ENCODE measurements around the gene MAGI1. TPM values are rescaled to one million over a fixed set of nuclear protein-coding genes. Genes with fewer than 3 reads are reported as not detected.

Gene MAGI1
- total and polyA plus RNA-seq, 5 donors, result 15.8 to 38.3 (median 32.8) TPM

- Histone ChIP-seq H3K27ac (ENCODE audit: low read length) (no peak overlapping the region), H3K9me3 (ENCODE audit: control insufficient read depth, low read length) (no peaks in the 10 kb centered on the region), H3K4me3 (ENCODE audit: low read length) (no peak overlapping the region), H3K4me1 (ENCODE audit: control insufficient read depth, insufficient read depth, low read length) (no peaks in the 10 kb centered on the region), H3K27me3 (ENCODE audit: control insufficient read depth, insufficient read depth) (no peaks in the 10 kb centered on the region)
- DNase-seq (no peak), ATAC-seq (no peak)
- WGBS, result 96% methylated on average over 2 of the region's 2 CpGs
- intact Hi-C loops (cut with DNase I), result no loop called here
Measured at GRCh38 chr3:65377637-65378036, 661.1 kb downstream of the MAGI1 start.

GRCh38 chr3:65376426-65376825 is 662.3 kb downstream of the MAGI1 start:
- intact Hi-C loops (cut with DNase I), result no loop called here
- H3K4me3 ChIP-seq (ENCODE audit: low read length), result no peak overlapping the region
- WGBS, result 94% methylated on average over 2 of the region's 2 CpGs

GRCh38 chr3:65371053-65371452 is 667.7 kb downstream of the MAGI1 start:
- no peaks in the 10 kb centered on the region for H3K9me3 ChIP-seq (ENCODE audit: control insufficient read depth, low read length)
- no peaks in the 10 kb centered on the region for H3K4me1 ChIP-seq (ENCODE audit: control insufficient read depth, insufficient read depth, low read length)
- 94% methylated on average over 4 of the region's 4 CpGs for WGBS
- no peak overlapping the region for H3K27ac ChIP-seq (ENCODE audit: low read length)
- DNase-seq (no peak), ATAC-seq (no peak)
- H3K4me3 ChIP-seq (ENCODE audit: low read length), result no peak overlapping the region
- no peaks in the 10 kb centered on the region for H3K27me3 ChIP-seq (ENCODE audit: control insufficient read depth, insufficient read depth)
- intact Hi-C loops (cut with DNase I), result no loop called here

More at GRCh38 chr3:65376426-65376825, 662.3 kb downstream of the MAGI1 start:
- Histone ChIP-seq H3K9me3 (ENCODE audit: control insufficient read depth, low read length) (no peaks in the 10 kb centered on the region), H3K27me3 (ENCODE audit: control insufficient read depth, insufficient read depth) (no peaks in the 10 kb centered on the region), H3K4me1 (ENCODE audit: control insufficient read depth, insufficient read depth, low read length) (no peaks in the 10 kb centered on the region), H3K27ac (ENCODE audit: low read length) (no peak overlapping the region)
- DNase-seq, result no peak
- no peak for ATAC-seq

- ATAC-seq (no peak), DNase-seq (no peak)
- H3K4me3 ChIP-seq (ENCODE audit: low read length), result no peak overlapping the region
- intact Hi-C loops (cut with DNase I), result no loop called here
- no peaks in the 10 kb centered on the region for H3K4me1 ChIP-seq (ENCODE audit: control insufficient read depth, insufficient read depth, low read length)
- H3K9me3 ChIP-seq (ENCODE audit: control insufficient read depth, low read length), result no peaks in the 10 kb centered on the region
- no peaks in the 10 kb centered on the region for H3K27me3 ChIP-seq (ENCODE audit: control insufficient read depth, insufficient read depth)
- no peak overlapping the region for H3K27ac ChIP-seq (ENCODE audit: low read length)
Measured at GRCh38 chr3:65368866-65369265, 669.9 kb downstream of the MAGI1 start.

GRCh38 chr3:65362688-65363087 is 676.0 kb downstream of the MAGI1 start:
- H3K4me1 ChIP-seq (ENCODE audit: control insufficient read depth, insufficient read depth, low read length), result no peaks in the 10 kb centered on the region
- DNase-seq (no peak), ATAC-seq (no peak)
- 95% methylated on average over 1 of the region's 1 CpG for WGBS
- no peaks in the 10 kb centered on the region for H3K27me3 ChIP-seq (ENCODE audit: control insufficient read depth, insufficient read depth)
- no peaks in the 10 kb centered on the region for H3K9me3 ChIP-seq (ENCODE audit: control insufficient read depth, low read length)
- no peak overlapping the region for H3K4me3 ChIP-seq (ENCODE audit: low read length)
- intact Hi-C loops (cut with DNase I), result no loop called here
- no peak overlapping the region for H3K27ac ChIP-seq (ENCODE audit: low read length)

GRCh38 chr3:65361448-65361847 is 677.3 kb downstream of the MAGI1 start:
- intact Hi-C loops (cut with DNase I), result no loop called here

GRCh38 chr3:65356331-65357248 is 682.1 kb downstream of the MAGI1 start:
- H3K4me1 ChIP-seq (ENCODE audit: control insufficient read depth, insufficient read depth, low read length), result no peaks in the 10 kb centered on the region
- ATAC-seq (peak; percentile 45 to 60), DNase-seq (peak; percentile 15 to 56 (median 43))
- WGBS, result 47% methylated on average over 74 of the region's 74 CpGs
- intact Hi-C loops (cut with DNase I), result no loop called here
- no peaks in the 10 kb centered on the region for H3K9me3 ChIP-seq (ENCODE audit: control insufficient read depth, low read length)
- H3K4me3 ChIP-seq (ENCODE audit: low read length), result peak overlapping the region; percentile 0
- no peaks in the 10 kb centered on the region for H3K27me3 ChIP-seq (ENCODE audit: control insufficient read depth, insufficient read depth)
- H3K27ac ChIP-seq (ENCODE audit: low read length), result no peak overlapping the region

More at GRCh38 chr3:65361448-65361847, 677.3 kb downstream of the MAGI1 start:
- H3K27me3 ChIP-seq (ENCODE audit: control insufficient read depth, insufficient read depth), result no peaks in the 10 kb centered on the region
- H3K4me1 ChIP-seq (ENCODE audit: control insufficient read depth, insufficient read depth, low read length), result no peaks in the 10 kb centered on the region
- 89% methylated on average over 2 of the region's 2 CpGs for WGBS
- DNase-seq (no peak), ATAC-seq (no peak)
- no peak overlapping the region for H3K4me3 ChIP-seq (ENCODE audit: low read length)
- no peak overlapping the region for H3K27ac ChIP-seq (ENCODE audit: low read length)
- H3K9me3 ChIP-seq (ENCODE audit: control insufficient read depth, low read length), result no peaks in the 10 kb centered on the region

GRCh38 chr3:65354880-65355279 is 683.8 kb downstream of the MAGI1 start:
- 86% methylated on average over 4 of the region's 4 CpGs for WGBS
- intact Hi-C loops (cut with DNase I), result no loop called here
- no peak for DNase-seq
- Histone ChIP-seq H3K4me1 (ENCODE audit: control insufficient read depth, insufficient read depth, low read length) (no peaks in the 10 kb centered on the region), H3K27me3 (ENCODE audit: control insufficient read depth, insufficient read depth) (no peaks in the 10 kb centered on the region), H3K27ac (ENCODE audit: low read length) (no peak overlapping the region), H3K4me3 (ENCODE audit: low read length) (no peak overlapping the region), H3K9me3 (ENCODE audit: control insufficient read depth, low read length) (no peaks in the 10 kb centered on the region)
- ATAC-seq, result no peak

- intact Hi-C loops (cut with DNase I), result no loop called here
- Histone ChIP-seq H3K4me3 (ENCODE audit: low read length) (no peak overlapping the region), H3K27ac (ENCODE audit: low read length) (no peak overlapping the region), H3K4me1 (ENCODE audit: control insufficient read depth, insufficient read depth, low read length) (peaks cover 2% of the 10 kb centered on the region), H3K27me3 (ENCODE audit: control insufficient read depth, insufficient read depth) (no peaks in the 10 kb centered on the region), H3K9me3 (ENCODE audit: control insufficient read depth, low read length) (no peaks in the 10 kb centered on the region)
- DNase-seq (no peak), ATAC-seq (no peak)
- 37% methylated on average over 2 of the region's 2 CpGs for WGBS
Measured at GRCh38 chr3:65352951-65353350, 685.8 kb downstream of the MAGI1 start.

- Histone ChIP-seq H3K4me3 (ENCODE audit: low read length) (no peak overlapping the region), H3K4me1 (ENCODE audit: control insufficient read depth, insufficient read depth, low read length) (peaks cover 2% of the 10 kb centered on the region), H3K27me3 (ENCODE audit: control insufficient read depth, insufficient read depth) (no peaks in the 10 kb centered on the region), H3K27ac (ENCODE audit: low read length) (no peak overlapping the region), H3K9me3 (ENCODE audit: control insufficient read depth, low read length) (no peaks in the 10 kb centered on the region)
- whole genome bisulfite sequencing, result 85% methylated on average over 4 of the region's 4 CpGs
- DNase-seq (no peak), ATAC-seq (no peak)
- intact Hi-C loops (cut with DNase I), result no loop called here
Measured at GRCh38 chr3:65351753-65352152, 687.0 kb downstream of the MAGI1 start.

- 81% methylated on average over 5 of the region's 5 CpGs for WGBS
Measured at GRCh38 chr3:65350801-65351476, 687.8 kb downstream of the MAGI1 start.

More at GRCh38 chr3:65350801-65351476, 687.8 kb downstream of the MAGI1 start:
- no peak for DNase-seq
- no peak overlapping the region for H3K27ac ChIP-seq (ENCODE audit: low read length)
- ATAC-seq, result no peak
- H3K4me3 ChIP-seq (ENCODE audit: low read length), result no peak overlapping the region
- H3K4me1 ChIP-seq (ENCODE audit: control insufficient read depth, insufficient read depth, low read length), result peaks cover 2% of the 10 kb centered on the region
- H3K9me3 ChIP-seq (ENCODE audit: control insufficient read depth, low read length), result no peaks in the 10 kb centered on the region
- intact Hi-C loops (cut with DNase I), result no loop called here
- no peaks in the 10 kb centered on the region for H3K27me3 ChIP-seq (ENCODE audit: control insufficient read depth, insufficient read depth)

Measured in right cardiac atrium (tissue), 5 donors.